Prostate gland (tissue), 2 donors: Measurements from ENCODE around the gene TRIP11. TPM values are rescaled to one million over a fixed set of nuclear protein-coding genes. Genes with fewer than 3 reads are reported as not detected.

ENCODE experiments used
- DNase-seq: peaks from one replicate; pipeline ENCODE4 v3.0.0-alpha.2; 2019; ENCODE audit warnings: low spot score
- H3K27ac ChIP-seq, 2 donors: fragments of 200-600 bp; sonication (generic); 2 replicates each; pipeline ENCODE4 v1.5.1; 2017 to 2019
- H3K27me3 ChIP-seq: fragments of 200-600 bp; sonication (generic); replicated peaks from 2 replicates; pipeline ENCODE4 v1.5.1; 2019; ENCODE audit not compliant: insufficient read depth
- H3K36me3 ChIP-seq, 2 donors: fragments of 200-600 bp; sonication (generic); 1 replicate in 1 of 2; 2 replicates in 1 of 2; pipeline versions ENCODE4 v1.5.1 to v1.8.1; 2017 to 2019
- H3K4me1 ChIP-seq: fragments of 200-600 bp; sonication (generic); replicated peaks from 2 replicates; pipeline ENCODE4 v1.5.1; 2019
- H3K4me3 ChIP-seq, 2 donors: fragments of 200-600 bp; sonication (generic); 2 replicates each; pipeline ENCODE4 v1.5.1; 2017 to 2019
- H3K9me3 ChIP-seq: fragments of 200-600 bp; sonication (generic); 2 replicates; pipeline ENCODE4 v1.5.1; 2017
- CTCF ChIP-seq, 4 experiments: fragments of 200-600 bp in 2 of 4; fragments of 450-650 bp in 2 of 4; sonication (generic) in 2 of 4; IDR thresholded peaks; 1 replicate in 3 of 4; 2 replicates in 1 of 4; pipeline ENCODE4 v1.5.1; 2016 to 2019; ENCODE audit warnings: antibody characterized with exemption in 4 of 4, mild to moderate bottlenecking in 2 of 4, moderate library complexity in 2 of 4
- POLR2A ChIP-seq: fragments of 450-650 bp; IDR thresholded peaks from one replicate; pipeline ENCODE4 v1.6.1; 2016; ENCODE audit warnings: antibody characterized with exemption, mild to moderate bottlenecking
- POLR2AphosphoS5 ChIP-seq: sonication (generic); formaldehyde crosslinking; IDR thresholded peaks from one replicate; pipeline ENCODE4 v1.6.1; 2017; ENCODE audit warnings: antibody characterized with exemption
- WGBS: methylation state at CpG from one replicate; pipeline ENCODE4 v1.1.5; 2018; 5-methylcytosine and 5-hydroxymethylcytosine counted together
- intact Hi-C: fragments of 100-400 bp; cut with DNase I; formaldehyde crosslinking; loops from one replicate; pipeline ENCODE4 v1.14.2; 2022
- total RNA-seq, 2 donors: library from RNA; depleted of rRNA; stranded (reverse); fragments of >200 nt; gene quantifications; one replicate each; pipeline ENCODE4 v1.1.0, GENCODE V29; 2016

The TRIP11 gene
- total RNA-seq, 2 donors from 2014 or later = 27.1 to 42.4 TPM

- H3K36me3 ChIP-seq = peaks cover 0 to 2% of the 10 kb centered on the region in 2 donors
Measured at GRCh38 chr14:91975763-91976162, 64.1 kb downstream of the TRIP11 start.

GRCh38 chr14:91971188-91971778, 68.6 kb downstream of the TRIP11 start:
- TF ChIP-seq POLR2AphosphoS5 (no peak), CTCF (IDR thresholded peaks at IDR 0.05) (no peak), POLR2A (no peak)
- intact Hi-C loops = no loop called here
- Histone ChIP-seq H3K9me3 (no peaks in the 10 kb centered on the region), H3K36me3 (peaks cover 0 to 2% of the 10 kb centered on the region in 2 donors), H3K4me1 (no peaks in the 10 kb centered on the region), H3K27me3 (no peaks in the 10 kb centered on the region), H3K27ac (no peak overlapping the region), H3K4me3 (no peak overlapping the region)
- no peak for DNase-seq
- 92% methylated on average over 2 of the region's 2 CpGs for WGBS

More at GRCh38 chr14:91975763-91976162, 64.1 kb downstream of the TRIP11 start:
- no peaks in the 10 kb centered on the region for H3K27me3 ChIP-seq
- no peak overlapping the region for H3K4me3 ChIP-seq
- TF ChIP-seq CTCF (IDR thresholded peaks at IDR 0.05) = no peak
- no peak for TF ChIP-seq POLR2AphosphoS5
- no peak for TF ChIP-seq POLR2A
- intact Hi-C loops = no loop called here
- H3K27ac ChIP-seq = no peak overlapping the region
- H3K4me1 ChIP-seq = no peaks in the 10 kb centered on the region
- DNase-seq = no peak
- H3K9me3 ChIP-seq = no peaks in the 10 kb centered on the region

- Histone ChIP-seq H3K4me3 (no peak overlapping the region), H3K27ac (no peak overlapping the region), H3K4me1 (no peaks in the 10 kb centered on the region), H3K36me3 (peaks cover 0 to 2% of the 10 kb centered on the region in 2 donors), H3K9me3 (no peaks in the 10 kb centered on the region), H3K27me3 (no peaks in the 10 kb centered on the region)
- intact Hi-C loops = no loop called here
- no peak for DNase-seq
- 80% methylated on average over 6 of the region's 6 CpGs for WGBS
- TF ChIP-seq POLR2A = no peak
- TF ChIP-seq CTCF (IDR thresholded peaks at IDR 0.05) = no peak
- no peak for TF ChIP-seq POLR2AphosphoS5
Measured at GRCh38 chr14:91968280-91968679, 71.6 kb downstream of the TRIP11 start.

- Histone ChIP-seq H3K4me1 (no peaks in the 10 kb centered on the region), H3K27me3 (no peaks in the 10 kb centered on the region), H3K36me3 (no peaks in the 10 kb centered on the region), H3K9me3 (no peaks in the 10 kb centered on the region), H3K4me3 (no peak overlapping the region), H3K27ac (no peak overlapping the region)
- DNase-seq = no peak
- TF ChIP-seq CTCF (IDR thresholded peaks at IDR 0.05) (no peak), POLR2A (no peak), POLR2AphosphoS5 (no peak)
- 82% methylated on average over 4 of the region's 4 CpGs for whole genome bisulfite sequencing
- intact Hi-C loops = no loop called here
Measured at GRCh38 chr14:91964724-91965123, 75.1 kb downstream of the TRIP11 start.

- no peaks in the 10 kb centered on the region for H3K4me1 ChIP-seq
- WGBS = 45% methylated on average over 1 of the region's 1 CpG
- no peaks in the 10 kb centered on the region for H3K9me3 ChIP-seq
- TF ChIP-seq POLR2AphosphoS5 (no peak), POLR2A (no peak), CTCF (IDR thresholded peaks at IDR 0.05) (no peak)
- DNase-seq = no peak
- H3K4me3 ChIP-seq = no peak overlapping the region
- intact Hi-C loops = no loop called here
- H3K36me3 ChIP-seq = no peaks in the 10 kb centered on the region
- no peaks in the 10 kb centered on the region for H3K27me3 ChIP-seq
- H3K27ac ChIP-seq = no peak overlapping the region
Measured at GRCh38 chr14:91964011-91964410, 75.8 kb downstream of the TRIP11 start.
